ENCODE measurements around the gene WNT7B.

Gene WNT7B

DNA sequence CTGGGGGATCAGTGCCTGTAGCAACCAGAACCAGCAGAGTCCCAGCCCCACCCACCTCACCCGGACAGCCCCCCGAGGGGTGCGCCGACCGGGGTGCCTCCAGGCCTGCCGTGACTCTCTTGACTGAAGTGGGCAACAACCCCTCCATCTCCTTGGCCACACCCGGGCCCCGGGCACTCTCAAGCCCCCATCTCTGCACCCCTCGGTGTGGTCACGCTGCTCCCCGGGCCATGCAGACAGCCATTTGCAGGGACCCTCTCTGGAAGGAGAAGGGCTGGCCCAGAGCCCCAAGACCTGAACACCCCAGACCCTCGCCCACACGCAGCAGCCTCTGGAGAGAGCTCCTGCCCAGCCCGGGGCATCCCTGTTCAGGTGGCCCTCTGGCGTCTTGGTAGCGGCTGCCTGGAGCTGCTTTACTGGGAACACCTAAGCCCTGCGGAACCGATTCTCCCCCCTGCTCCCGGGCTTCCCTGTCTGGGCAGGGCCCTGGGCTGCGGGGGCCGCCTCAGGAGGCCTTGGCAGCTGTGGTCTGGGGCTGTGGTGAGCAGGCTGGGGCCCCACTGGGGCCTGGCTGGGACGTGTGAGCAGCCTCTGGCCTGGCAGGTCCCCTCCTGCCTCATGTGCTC is 84.9 kb downstream of the WNT7B start:
- DNase-seq (ENCODE audit: low read depth in 2 of 3, low spot score in 1 of 3), result no peak

DNA sequence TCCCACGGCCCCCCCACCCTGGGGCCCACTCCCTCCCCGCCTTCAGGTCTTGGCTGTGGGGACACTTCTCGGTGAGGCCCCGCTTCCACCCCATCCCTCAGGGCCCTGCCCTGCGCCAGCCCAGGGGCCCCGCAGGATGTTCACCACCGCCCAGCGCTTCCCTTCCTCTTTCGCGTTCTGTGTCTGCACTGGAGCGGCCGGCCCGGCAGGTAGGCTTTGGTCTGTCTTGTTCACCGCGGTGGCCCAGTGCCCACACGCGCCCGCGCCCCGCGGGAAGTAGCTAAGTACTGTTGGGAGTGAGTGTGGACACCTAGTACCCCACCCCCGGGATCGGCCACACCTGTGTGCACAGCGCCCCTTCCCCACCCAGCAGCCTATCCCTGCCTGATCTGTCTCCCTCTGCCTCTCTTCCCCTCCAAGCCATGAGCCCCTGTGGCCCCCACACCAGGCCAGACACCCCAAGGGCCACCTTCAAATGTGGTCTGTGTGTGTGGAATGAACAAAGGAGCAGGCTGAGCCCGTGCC is 85.4 kb downstream of the WNT7B start:
- DNase-seq (ENCODE audit: low read depth in 2 of 3, low spot score in 1 of 3), result no peak

DNA sequence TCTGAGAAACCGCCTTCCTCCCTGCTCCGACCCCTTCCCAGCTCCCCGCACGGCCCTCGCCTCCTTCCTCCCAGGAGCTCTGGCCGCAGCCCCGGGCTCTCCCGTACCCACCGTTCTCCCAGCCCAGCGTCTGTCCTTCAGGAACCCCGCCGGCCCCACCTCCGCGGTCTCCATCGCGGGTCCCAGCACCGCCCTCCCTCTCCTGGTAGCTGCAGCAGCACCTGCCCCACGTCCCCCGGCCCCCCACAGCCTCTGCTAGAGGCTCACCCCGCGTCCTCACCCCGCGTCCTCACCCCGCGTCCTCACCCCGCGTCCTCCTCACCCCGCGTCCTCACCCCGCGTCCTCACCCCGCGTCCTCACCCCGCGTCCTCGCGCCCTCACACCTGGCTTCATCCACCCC is 85.9 kb downstream of the WNT7B start:
- no peak for DNase-seq (ENCODE audit: low read depth in 2 of 3, low spot score in 1 of 3)

- DNase-seq (ENCODE audit: low read depth in 2 of 3, low spot score in 1 of 3), result no peak
These were observed 86.7 kb downstream of the WNT7B start for GRCh38 chr22:45890351-45890635.

- DNase-seq (ENCODE audit: low read depth in 2 of 3, low spot score in 1 of 3), result no peak
These were observed 87.2 kb downstream of the WNT7B start for GRCh38 chr22:45889539-45890350.

- DNase-seq (ENCODE audit: low read depth in 2 of 3, low spot score in 1 of 3), result no peak
These were observed 87.8 kb downstream of the WNT7B start for GRCh38 chr22:45889093-45889538.

DNA sequence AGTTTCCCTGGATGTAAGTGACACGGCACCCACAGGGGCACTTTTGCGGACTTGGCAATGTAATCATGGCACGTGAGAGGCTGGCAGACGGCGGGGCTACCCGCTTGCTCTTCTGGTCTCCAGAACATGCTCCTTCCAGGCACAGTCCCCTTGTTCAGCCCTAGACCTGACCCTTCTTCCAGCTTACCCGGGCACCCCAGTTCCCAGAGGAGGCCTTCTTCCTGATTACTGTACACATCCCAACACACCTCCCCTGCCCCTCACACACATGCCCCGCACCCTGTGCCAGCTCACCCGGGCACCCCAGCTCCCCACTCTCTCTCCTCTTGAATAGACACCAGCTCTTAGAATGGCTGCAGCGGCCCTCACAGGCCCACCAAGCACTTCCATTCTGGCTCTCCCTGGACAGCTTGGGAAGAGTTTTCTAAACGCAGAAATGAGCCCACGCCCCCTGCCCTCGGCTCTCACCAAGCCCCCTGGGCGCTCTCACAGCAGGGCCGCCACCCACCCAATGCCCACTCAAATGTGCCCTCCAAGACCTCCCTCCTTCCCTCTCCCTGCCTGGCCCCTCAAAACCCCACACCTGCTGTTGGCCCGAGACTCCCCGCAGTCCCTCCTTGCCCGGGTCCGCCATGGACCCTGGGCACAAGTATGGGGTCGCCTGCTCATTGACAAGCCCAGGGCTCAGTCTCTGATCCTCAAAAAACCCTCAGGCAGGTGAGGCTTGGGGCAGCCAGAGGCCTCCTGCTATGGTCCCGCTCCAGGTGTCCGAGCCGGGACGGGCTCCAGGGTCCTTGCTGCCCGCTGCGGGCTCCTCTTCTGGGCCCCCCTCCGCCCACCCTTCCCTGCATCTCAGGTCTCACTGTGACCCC is 88.5 kb downstream of the WNT7B start:
- DNase-seq (ENCODE audit: low read depth in 2 of 3, low spot score in 1 of 3), result no peak

GRCh38 chr22:45887202-45888131 is 89.5 kb downstream of the WNT7B start:
- DNase-seq (ENCODE audit: low read depth in 2 of 3, low spot score in 1 of 3), result no peak

DNA sequence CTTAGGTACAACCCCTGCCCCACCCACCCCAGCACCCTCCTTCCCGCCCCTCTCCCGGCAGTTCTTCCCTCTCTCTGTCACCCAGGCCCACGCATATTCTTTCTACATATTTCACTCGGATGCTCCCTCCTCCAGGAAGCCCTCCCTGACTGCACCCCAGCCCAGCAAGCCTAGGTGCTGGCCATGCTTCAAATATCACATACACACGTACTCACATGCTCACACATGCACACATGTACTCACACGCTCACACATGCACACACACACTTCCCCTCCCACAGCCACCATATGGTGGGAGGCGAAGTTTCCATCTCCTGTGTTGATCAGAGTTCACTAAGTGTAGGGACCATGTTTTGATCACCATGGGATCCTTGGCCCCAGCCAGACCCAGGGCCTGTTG is 90.4 kb downstream of the WNT7B start:
- DNase-seq (ENCODE audit: low read depth in 2 of 3, low spot score in 1 of 3), result no peak

DNA sequence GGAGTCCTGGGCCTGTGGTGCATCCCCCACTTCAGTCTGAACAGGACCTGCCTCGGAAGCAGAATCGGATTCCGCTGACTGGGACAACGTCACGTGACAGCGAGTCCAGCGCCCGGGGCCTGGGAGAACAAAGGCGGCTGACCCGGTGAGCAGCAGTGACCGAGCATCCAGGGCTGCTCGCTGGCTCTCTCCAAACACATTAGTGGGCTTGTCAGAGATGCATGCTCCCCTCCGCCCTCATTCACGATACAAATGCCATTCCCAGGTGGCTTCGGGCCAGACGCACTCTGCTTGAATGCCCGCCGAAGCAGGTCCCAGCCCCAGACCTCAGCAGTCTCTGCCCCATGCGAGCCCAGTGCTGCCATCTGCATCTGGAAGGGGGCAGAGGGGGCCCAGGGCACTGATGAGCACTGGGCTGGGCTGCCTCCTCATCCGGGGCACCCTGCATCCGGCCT is 91.0 kb downstream of the WNT7B start:
- no peak for DNase-seq (ENCODE audit: low read depth in 2 of 3, low spot score in 1 of 3)

DNA sequence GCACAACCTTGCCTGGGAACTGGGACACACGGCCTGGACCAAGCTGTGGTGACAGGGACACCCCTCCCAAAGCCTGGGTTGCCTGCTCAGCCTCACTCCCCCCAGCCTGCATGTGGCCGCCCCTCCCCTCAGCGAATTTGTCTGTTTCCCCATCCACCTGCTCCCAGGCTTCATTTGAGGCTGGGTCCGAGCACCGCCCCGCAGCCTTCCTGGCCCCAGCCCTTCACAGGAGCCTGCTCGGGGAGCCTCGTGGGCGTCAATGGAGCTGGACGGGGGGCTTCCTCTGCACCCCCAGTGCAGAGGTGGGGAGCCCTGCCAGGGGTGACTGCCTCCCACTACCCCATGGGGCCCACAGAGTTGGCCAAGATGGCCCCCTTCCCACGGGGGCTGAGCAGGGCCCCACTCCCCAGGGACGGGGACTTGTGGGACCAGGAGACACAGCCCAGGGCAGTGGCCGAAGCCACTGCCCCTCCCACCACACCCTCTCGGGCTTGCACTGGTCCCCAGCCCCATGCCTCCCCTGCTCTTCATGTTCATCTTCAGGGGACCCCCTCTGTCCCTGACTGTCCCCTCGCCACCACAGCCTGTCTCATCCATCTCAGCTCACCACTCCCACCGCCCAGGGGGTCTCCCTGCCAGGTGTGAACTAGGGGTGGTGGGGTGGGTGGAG is 91.7 kb downstream of the WNT7B start:
- DNase-seq (ENCODE audit: low read depth in 2 of 3, low spot score in 1 of 3), result no peak

DNA sequence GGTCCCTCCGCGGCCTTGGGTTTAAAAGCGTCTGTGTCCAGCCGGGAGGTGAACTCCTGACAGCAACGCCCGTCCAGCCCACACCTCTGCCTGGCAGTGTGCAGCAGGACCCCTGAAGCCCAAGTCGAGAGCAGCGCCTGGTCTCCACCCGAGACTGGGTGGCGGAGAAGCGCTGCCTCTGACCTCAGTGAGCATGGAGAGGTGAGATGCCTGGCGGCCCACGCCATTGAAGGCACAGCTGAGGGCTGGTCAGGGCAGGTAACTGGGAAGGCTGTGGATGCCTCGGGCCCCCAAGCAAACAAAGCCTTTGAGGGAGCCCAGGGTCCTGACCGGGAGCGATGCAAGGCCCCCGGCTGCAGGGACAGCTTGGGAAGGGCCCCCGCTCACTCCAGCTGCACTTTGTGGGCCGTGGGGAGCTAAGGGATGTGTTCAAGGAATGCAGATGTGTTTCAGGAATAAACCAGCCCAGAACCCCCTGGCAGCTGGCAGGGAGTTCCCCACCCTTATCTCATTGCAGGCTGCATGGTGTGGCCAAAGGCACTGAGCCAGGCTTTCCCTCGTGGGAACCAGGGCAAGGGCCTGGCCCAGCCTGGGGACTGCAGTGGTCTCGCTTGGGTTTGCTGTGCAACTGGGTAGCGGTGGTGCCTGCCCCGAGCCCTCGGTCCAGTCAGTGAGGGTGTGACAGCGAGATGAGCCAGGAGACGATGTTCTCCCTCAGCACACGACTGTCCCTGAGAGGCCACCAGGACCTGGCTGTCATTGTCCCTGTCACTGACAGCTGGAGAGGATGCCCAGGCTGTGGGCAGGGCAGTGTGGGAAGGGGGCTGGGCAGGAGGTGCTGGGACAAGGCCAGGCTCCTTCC is 92.5 kb downstream of the WNT7B start:
- no peak for DNase-seq (ENCODE audit: low read depth in 2 of 3, low spot score in 1 of 3)

- no peak for DNase-seq (ENCODE audit: low read depth in 2 of 3, low spot score in 1 of 3)
These were observed 93.2 kb downstream of the WNT7B start for GRCh38 chr22:45883811-45884170.

- no peak for DNase-seq (ENCODE audit: low read depth in 2 of 3, low spot score in 1 of 3)
These were observed 93.8 kb downstream of the WNT7B start for GRCh38 chr22:45882881-45883810.

DNA sequence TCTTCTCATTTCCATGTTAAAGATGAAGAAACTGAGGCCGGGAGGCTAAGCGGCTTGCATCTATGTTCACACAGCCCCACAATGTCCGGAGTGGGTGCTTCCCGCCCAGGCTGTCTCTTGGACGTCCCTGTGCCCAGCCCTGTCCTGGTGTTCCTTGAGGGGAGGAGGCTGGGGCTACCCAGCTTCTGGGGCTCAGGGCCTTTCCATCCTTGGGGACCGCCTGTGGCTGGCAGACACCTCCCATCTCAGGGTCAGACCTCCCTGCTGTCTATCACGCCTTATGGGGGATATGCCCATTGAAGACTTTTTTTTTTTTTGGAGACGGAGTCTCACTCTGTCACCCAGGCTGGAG is 95.5 kb downstream of the WNT7B start:
- DNase-seq (ENCODE audit: low read depth in 2 of 3, low spot score in 1 of 3), result no peak

GRCh38 chr22:45880716-45881523 is 96.0 kb downstream of the WNT7B start:
- no peak for DNase-seq (ENCODE audit: low read depth in 2 of 3, low spot score in 1 of 3)

DNA sequence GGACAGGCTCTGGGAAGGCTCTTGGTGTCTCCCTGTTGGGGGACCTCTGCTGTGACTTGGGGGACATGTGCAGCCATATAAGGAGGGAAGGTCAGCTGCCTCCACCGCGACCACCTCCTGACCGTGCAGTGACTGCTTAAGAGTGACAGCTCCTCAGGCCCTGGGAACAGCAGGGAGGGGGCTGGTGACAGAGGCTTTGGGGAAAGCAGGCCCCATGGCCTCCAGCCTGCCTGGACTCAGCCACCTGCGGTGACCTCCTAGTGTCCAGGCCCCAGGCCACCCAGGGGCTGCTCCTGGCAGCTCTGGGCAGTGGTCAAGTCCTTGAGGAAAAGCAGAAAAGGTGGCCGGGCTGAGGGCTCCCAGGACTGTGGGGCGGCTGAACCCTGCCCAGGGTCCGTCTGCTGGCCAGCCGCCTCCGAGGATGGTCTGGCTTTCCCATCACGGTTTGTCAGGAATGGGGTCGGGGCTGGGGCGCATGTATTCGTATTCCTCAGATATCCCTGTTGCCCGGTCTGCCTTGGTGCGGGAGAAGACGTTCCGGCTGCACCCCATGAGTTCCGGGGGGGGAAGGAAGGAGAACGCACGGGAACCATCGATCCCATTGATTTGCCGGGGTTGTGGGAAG is 96.8 kb downstream of the WNT7B start:
- no peak for DNase-seq (ENCODE audit: low read depth in 2 of 3, low spot score in 1 of 3)

Measured in stimulated activated CD4-positive, alpha-beta T cell treated with anti-CD3 and anti-CD28 coated beads, Interleukin-12 subunit alpha, Interleukin-12 subunit beta, amount 100 ng/mL, for 48 hours (primary cell).